Hematopoietic multipotent progenitor cell treated with erythropoietin and hydrocortisone succinate and interleukin-3 and kit ligand, for 8 days (in vitro differentiated cells): ENCODE results near the gene MAP1LC3B.

Source experiments
- DNase-seq: peaks from one replicate; pipeline ENCODE4 v3.0.0-alpha.2; 2015

The MAP1LC3B gene

GRCh38 chr16:87411375-87412271, 19.5 kb downstream of the MAP1LC3B start:
- no peak for DNase-seq

- DNase-seq = no peak
Observed at GRCh38 chr16:87412371-87412995, 20.3 kb downstream of the MAP1LC3B start.

DNA sequence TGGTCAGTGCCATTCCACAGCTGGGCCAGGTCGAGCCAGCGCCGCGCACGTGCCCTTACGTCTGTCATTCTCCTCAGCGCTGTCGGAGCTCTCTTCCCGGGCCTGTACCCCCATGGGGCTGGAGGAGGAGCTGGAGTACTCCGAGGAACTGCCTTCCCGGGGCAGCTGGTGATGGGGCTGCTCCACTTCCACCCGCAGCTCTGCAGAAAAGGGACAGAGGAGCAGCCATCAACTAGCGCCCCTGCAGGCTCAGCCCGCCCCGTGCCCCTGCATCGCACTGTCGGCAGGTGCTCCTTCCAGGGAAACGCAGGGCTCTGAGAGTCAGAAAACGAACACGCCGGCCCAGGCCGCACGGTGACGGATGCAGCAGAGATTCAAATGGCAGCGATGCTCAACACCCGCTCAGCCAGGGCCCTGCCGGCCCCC, 20.9 kb downstream of the MAP1LC3B start:
- DNase-seq = no peak

DNA sequence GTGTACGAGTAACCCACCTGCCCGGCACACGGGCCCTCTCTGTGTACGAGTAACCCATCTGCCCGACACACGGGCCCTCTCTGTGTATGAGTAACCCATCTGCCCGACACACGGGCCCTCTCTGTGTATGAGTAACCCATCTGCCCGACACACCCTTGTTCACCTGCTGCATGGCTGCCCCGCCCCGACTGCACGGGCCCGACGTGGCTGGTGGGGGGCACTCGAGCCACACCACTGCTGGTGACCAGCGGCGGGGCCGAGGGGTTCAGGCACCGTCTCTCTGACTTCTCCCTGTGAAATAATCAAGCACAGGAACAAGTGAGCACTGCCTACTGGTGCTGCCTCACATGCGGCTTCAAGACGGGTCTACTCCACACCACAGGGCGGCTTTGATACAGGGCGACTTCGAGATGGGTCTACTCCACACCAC, 22.1 kb downstream of the MAP1LC3B start:
- no peak for DNase-seq

- DNase-seq = no peak
Observed at GRCh38 chr16:87415441-87415840, 23.3 kb downstream of the MAP1LC3B start.

DNA sequence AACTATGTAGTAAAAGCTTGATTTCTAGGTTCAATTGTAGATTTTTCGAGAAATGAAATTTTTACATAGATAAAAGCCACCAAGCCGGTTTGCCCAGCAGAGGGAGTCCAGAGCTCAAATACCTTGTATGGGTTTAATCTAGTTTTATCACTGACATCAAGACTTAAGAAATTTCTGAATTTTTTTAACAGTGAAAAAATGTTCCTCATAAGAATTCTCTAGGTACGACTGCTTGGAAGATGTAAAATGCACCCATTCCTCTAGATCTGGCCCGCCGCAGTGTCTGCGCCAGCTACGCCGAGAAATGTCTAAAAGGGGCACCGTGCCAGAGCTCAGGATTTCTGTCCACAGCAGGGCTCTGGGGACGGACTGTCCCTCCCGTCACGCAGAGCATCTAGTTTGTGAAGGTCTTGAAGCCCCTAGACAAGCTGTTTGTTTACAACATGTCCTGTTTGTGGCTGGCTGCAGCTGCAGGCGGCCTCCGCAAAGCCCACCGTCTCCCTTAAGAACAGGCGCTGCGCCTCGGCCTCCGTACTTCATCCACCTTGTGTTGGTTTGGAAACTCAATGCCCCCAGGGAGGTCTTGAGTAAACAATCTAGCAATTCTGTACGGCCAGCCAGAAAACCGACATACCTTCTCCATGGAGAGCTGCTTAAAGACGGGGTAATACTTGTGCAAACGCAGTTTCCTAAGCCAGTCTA, 24.8 kb downstream of the MAP1LC3B start:
- DNase-seq = peak; percentile 56

GRCh38 chr16:87417528-87417910, 25.4 kb downstream of the MAP1LC3B start:
- DNase-seq = no peak

DNA sequence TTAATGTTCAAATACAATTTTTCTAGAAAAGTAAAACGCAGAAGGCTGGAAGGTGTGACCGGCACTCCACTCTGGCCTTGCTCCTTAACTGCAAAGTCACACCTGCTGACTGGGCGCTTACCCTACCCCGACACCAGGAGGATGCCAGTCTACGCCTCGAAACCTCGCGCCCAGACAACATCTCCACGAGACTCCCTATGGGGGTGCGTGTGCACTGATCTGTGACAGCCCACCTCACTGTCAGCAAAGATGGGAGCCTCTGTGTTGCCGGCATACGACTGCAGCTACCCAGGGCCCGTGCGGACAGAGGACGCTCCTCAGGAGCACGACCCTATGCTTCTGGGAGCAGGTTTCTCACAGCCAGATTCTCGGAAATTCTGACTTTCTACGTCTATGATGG, 26.1 kb downstream of the MAP1LC3B start:
- DNase-seq = no peak

GRCh38 chr16:87418644-87419043, 26.5 kb downstream of the MAP1LC3B start:
- DNase-seq = no peak

GRCh38 chr16:87420026-87421002, 28.2 kb downstream of the MAP1LC3B start:
- DNase-seq = no peak

DNA sequence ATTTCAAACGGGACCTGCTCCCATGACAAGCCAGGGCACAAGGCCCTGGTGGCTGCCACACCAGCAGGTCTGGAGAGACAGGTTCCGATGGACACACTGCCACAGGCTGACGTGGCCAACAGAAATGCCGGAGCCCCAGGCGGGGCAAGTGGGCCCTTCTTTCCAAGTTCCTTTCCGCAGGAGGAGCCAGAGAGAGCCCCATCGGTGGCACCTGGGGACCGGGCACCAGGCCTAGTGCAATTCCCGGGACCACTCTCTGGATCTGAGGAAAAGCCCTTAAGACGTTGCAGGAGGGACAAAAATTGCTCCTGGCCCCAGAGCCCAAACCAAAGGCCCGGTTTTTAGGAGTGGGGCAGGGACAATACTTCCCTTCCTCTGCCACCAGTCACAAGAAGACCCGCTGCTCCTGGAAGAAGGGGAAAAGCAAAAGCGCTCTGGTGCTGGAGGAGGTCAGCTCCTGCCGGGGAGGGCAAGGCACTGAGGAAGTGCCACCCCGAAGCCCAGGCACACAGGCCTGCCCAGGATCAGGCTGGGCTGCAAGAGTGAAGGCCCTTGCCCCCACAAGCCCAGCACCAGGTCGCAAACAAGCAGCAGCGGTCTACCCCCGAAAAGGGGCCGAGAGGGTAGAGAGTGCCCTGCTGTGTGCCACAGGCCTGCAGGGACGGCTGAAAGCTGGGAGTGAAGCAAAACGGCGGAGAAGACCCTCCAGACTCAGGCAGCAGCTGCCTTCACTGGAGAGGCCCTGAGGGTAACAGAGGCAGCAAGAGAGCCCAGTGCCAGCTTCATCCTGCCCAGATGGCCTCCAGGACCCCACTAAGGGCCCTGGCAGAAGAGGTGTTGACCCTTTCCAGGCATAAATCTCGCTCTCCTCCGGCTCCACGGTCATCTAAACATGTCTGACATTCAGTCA, 29.1 kb downstream of the MAP1LC3B start:
- no peak for DNase-seq

GRCh38 chr16:87422106-87422505, 30.0 kb downstream of the MAP1LC3B start:
- DNase-seq = no peak

DNA sequence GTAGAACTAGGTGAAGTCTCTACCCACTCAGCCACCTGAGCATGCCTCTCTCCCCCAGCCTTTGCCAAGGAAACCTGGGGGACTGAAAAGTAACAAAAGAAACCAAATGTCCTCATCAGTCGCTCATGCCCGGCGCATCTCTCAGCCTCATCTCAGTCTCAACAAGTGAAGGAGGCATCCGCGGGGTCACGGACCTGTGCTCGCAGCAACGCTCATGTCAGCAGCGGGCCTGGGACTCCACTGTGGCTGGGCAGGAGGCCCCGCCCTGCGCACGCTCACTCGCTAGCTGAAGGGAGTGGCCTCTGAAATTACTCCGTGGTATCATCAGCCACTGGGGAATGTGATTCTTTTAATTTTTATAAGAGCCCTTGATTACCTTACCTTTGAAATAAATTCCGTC, 31.3 kb downstream of the MAP1LC3B start:
- no peak for DNase-seq

- DNase-seq = no peak
Observed at GRCh38 chr16:87424266-87424665, 32.1 kb downstream of the MAP1LC3B start.

- no peak for DNase-seq
Observed at GRCh38 chr16:87425941-87426340, 33.8 kb downstream of the MAP1LC3B start.

DNA sequence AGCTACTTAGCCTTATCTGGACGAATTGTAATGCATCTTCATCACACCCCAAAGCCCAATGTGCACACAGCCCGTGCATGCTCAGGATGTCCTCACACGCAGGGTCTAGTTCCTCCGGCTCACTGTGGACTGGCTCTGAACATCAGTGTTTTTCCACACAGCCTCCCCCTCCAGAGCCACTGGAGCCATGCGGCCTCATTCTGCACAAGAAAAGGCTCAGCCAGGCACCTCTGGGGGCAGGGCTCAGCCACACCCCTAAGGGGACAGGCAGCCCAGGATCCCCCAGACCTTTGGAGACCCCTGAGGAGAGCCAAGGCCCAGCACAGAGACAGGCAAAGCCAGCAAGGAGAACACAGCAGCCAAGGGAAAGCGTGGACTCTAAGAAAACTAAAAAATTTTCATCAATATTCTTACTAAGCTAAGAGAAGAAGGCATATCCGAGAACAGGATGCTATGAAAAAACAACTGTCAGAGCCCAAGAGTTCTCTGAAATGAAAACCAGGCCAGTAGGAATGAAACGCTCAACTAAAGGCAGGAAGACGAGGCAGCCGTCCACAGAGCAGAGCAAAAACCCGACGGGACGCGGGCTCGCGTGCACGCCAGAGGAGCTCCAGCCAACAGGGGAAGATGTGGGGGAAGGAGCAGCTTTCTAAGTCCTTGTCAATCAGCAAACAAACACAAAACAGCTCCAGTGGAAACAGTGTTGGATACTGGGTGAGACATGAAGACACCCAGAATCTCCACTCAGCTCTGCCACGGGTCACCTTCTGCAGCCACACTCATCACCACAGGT, 34.5 kb downstream of the MAP1LC3B start:
- no peak for DNase-seq

- DNase-seq = no peak
Observed at GRCh38 chr16:87431926-87432325, 39.8 kb downstream of the MAP1LC3B start.

DNA sequence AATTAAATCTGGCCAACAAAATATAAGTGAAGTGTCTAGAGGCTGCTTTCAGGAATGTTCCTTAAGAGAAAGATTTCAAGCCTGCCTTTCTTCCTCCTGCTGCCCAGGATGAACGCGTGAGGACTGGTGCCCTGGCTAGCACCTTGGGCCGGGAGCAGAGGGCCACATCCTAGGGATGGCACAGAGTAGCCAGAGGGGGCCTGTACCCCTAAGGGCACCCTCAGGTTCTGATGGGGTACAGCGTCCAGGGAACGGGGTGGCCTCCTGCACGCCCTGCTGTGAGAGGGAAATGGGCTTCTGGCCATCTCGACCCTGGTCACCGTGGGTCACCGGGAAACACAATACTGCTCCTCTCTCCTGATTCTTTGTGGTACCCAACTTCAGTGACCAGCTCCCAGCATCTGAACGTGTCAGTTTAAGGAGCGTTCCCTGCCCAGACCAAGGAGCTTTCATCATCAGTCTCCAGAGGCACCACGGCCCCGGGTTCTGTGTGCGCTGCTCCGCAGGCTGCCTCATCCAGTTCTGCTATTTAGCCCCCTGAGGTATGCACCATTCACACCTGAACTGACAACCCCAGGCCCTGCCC, 40.3 kb downstream of the MAP1LC3B start:
- no peak for DNase-seq

GRCh38 chr16:87434146-87434667, 42.1 kb downstream of the MAP1LC3B start:
- no peak for DNase-seq
